Transverse colon (tissue), 4 donors: ENCODE measurements around the gene GAR1.

ENCODE experiments used
- CTCF ChIP-seq, 5 experiments: fragments of 200-600 bp in 3 of 5; fragments of 450-650 bp in 2 of 5; sonication (generic) in 3 of 5; IDR thresholded peaks; 1 replicate in 2 of 5; 2 replicates in 3 of 5; pipeline ENCODE4 v1.5.1; 2016 to 2017; ENCODE audit warnings: antibody characterized with exemption in 5 of 5, inconsistent platforms in 3 of 5, mild to moderate bottlenecking in 2 of 5, moderate library complexity in 1 of 5
- EP300 ChIP-seq: sonication (generic); formaldehyde crosslinking; IDR thresholded peaks from one replicate; pipeline ENCODE4 v1.6.1; 2017; ENCODE audit warnings: antibody characterized with exemption, low read depth
- POLR2A ChIP-seq: fragments of 450-650 bp; IDR thresholded peaks from one replicate; pipeline ENCODE4 v1.6.1; 2016; ENCODE audit warnings: antibody characterized with exemption, mild to moderate bottlenecking, moderate library complexity
- POLR2AphosphoS5 ChIP-seq, 3 donors: sonication (generic); formaldehyde crosslinking; IDR thresholded peaks; one replicate each; pipeline ENCODE4 v1.6.1; 2016; ENCODE audit warnings: antibody characterized with exemption in 3 of 3

GRCh38 chr4:109787807-109788206 lies 27.8 kb upstream of the GAR1 start:
- no peak for TF ChIP-seq POLR2A
- TF ChIP-seq CTCF (IDR thresholded peaks at IDR 0.05): no peak
- TF ChIP-seq POLR2AphosphoS5 (IDR thresholded peaks at IDR 0.05): no peak
- no peak for TF ChIP-seq EP300
